22Rv1 (cell line): ENCODE results near the gene NBDY.

Source experiments
- H3K27ac ChIP-seq: fragments of 450-650 bp; 2 replicates; pipeline ENCODE4 v1.5.1; 2017
- CTCF ChIP-seq: fragments of 450-650 bp; IDR thresholded peaks from 2 replicates; pipeline ENCODE4 v1.5.1; 2017; ENCODE audit warnings: mild to moderate bottlenecking
- ZFX ChIP-seq: fragments of 450-650 bp; IDR thresholded peaks from 2 replicates; pipeline ENCODE4 v1.6.1; 2017; ENCODE audit warnings: antibody characterized with exemption, borderline replicate concordance

NBDY gene

GRCh38 chrX:56792270-56793111 is 63.4 kb downstream of the NBDY start:
- TF ChIP-seq CTCF (no peak), ZFX (no peak)
- H3K27ac ChIP-seq, result no peak overlapping the region

- H3K27ac ChIP-seq, result no peak overlapping the region
- TF ChIP-seq ZFX (no peak), CTCF (no peak)
Measured at GRCh38 chrX:56793112-56793430, 64.0 kb downstream of the NBDY start.

GRCh38 chrX:56793521-56794320 is 64.7 kb downstream of the NBDY start:
- H3K27ac ChIP-seq, result no peak overlapping the region
- TF ChIP-seq ZFX (no peak), CTCF (no peak)

- TF ChIP-seq CTCF (no peak), ZFX (no peak)
- no peak overlapping the region for H3K27ac ChIP-seq
Measured at GRCh38 chrX:56794404-56795230, 65.6 kb downstream of the NBDY start.

- TF ChIP-seq CTCF, result no peak
- TF ChIP-seq ZFX, result no peak
- H3K27ac ChIP-seq, result no peak overlapping the region
Measured at GRCh38 chrX:56795309-56795868, 66.3 kb downstream of the NBDY start.

GRCh38 chrX:56796641-56797395 is 67.8 kb downstream of the NBDY start:
- no peak for TF ChIP-seq ZFX
- TF ChIP-seq CTCF, result no peak
- H3K27ac ChIP-seq, result no peak overlapping the region
